Adipocyte (in vitro differentiated cells): Measurements from ENCODE around the gene BAD.
"Not testable (repeated sequence)": the region's sequence is repeated elsewhere in the genome, so short reads cannot be mapped to it uniquely, and the experiment has no call there.

Experiments used
- DNase-seq: peaks from one replicate; pipeline ENCODE4 v3.0.0-alpha.2; 2015; ENCODE audit warnings: low read depth
- H3K27me3 ChIP-seq: replicated peaks from 2 replicates; pipeline ENCODE4 v1.7.0; 2013; ENCODE audit warnings: mild to moderate bottlenecking, low read length, moderate library complexity; ENCODE audit not compliant: control insufficient read depth, insufficient read depth
- H3K36me3 ChIP-seq: 2 replicates; pipeline ENCODE4 v1.7.0; 2013; ENCODE audit warnings: low read length, mild to moderate bottlenecking, moderate library complexity; ENCODE audit not compliant: control insufficient read depth, insufficient read depth, severe bottlenecking
- H3K4me1 ChIP-seq: 2 replicates; pipeline ENCODE4 v1.7.0; 2013; ENCODE audit warnings: mild to moderate bottlenecking, low read length, moderate library complexity; ENCODE audit not compliant: control insufficient read depth, insufficient read depth
- H3K4me3 ChIP-seq: 2 replicates; pipeline ENCODE4 v1.7.0; 2013; ENCODE audit warnings: mild to moderate bottlenecking, low read length, moderate library complexity
- H3K9ac ChIP-seq: 2 replicates; pipeline ENCODE4 v1.7.0; 2013; ENCODE audit warnings: mild to moderate bottlenecking, low read length, moderate library complexity
- H3K9me3 ChIP-seq: 2 replicates; pipeline ENCODE4 v1.7.0; 2013; ENCODE audit warnings: mild to moderate bottlenecking, low read length, moderate library complexity; ENCODE audit not compliant: control insufficient read depth

BAD gene

GRCh38 chr11:64249563-64250414 is 34.7 kb downstream of the BAD start:
- Histone ChIP-seq H3K36me3 (no peaks in the 10 kb centered on the region), H3K9me3 (no peaks in the 10 kb centered on the region), H3K4me3 (no peak overlapping the region), H3K27me3 (no peaks in the 10 kb centered on the region), H3K9ac (no peak overlapping the region), H3K4me1 (peaks cover 31% of the 10 kb centered on the region)
- no peak for DNase-seq

GRCh38 chr11:64249038-64249437 is 35.4 kb downstream of the BAD start:
- Histone ChIP-seq H3K9ac (no peak overlapping the region), H3K4me1 (peaks cover 34% of the 10 kb centered on the region), H3K9me3 (no peaks in the 10 kb centered on the region), H3K27me3 (no peaks in the 10 kb centered on the region), H3K4me3 (no peak overlapping the region), H3K36me3 (peaks cover 3% of the 10 kb centered on the region)
- no peak for DNase-seq

- Histone ChIP-seq H3K4me3 (no peak overlapping the region), H3K36me3 (peaks cover 8% of the 10 kb centered on the region), H3K9me3 (no peaks in the 10 kb centered on the region), H3K9ac (peak overlapping the region; percentile 93), H3K4me1 (peaks cover 38% of the 10 kb centered on the region), H3K27me3 (no peaks in the 10 kb centered on the region)
- DNase-seq = no peak
Observed at GRCh38 chr11:64248578-64248977, 35.9 kb downstream of the BAD start.

- Histone ChIP-seq H3K36me3 (peaks cover 14% of the 10 kb centered on the region), H3K4me3 (peak overlapping the region; percentile 90), H3K27me3 (no peaks in the 10 kb centered on the region), H3K9ac (peak overlapping the region; percentile 93), H3K9me3 (no peaks in the 10 kb centered on the region), H3K4me1 (peaks cover 37% of the 10 kb centered on the region)
- no peak for DNase-seq
Observed at GRCh38 chr11:64247729-64248531, 36.5 kb downstream of the BAD start.

DNA sequence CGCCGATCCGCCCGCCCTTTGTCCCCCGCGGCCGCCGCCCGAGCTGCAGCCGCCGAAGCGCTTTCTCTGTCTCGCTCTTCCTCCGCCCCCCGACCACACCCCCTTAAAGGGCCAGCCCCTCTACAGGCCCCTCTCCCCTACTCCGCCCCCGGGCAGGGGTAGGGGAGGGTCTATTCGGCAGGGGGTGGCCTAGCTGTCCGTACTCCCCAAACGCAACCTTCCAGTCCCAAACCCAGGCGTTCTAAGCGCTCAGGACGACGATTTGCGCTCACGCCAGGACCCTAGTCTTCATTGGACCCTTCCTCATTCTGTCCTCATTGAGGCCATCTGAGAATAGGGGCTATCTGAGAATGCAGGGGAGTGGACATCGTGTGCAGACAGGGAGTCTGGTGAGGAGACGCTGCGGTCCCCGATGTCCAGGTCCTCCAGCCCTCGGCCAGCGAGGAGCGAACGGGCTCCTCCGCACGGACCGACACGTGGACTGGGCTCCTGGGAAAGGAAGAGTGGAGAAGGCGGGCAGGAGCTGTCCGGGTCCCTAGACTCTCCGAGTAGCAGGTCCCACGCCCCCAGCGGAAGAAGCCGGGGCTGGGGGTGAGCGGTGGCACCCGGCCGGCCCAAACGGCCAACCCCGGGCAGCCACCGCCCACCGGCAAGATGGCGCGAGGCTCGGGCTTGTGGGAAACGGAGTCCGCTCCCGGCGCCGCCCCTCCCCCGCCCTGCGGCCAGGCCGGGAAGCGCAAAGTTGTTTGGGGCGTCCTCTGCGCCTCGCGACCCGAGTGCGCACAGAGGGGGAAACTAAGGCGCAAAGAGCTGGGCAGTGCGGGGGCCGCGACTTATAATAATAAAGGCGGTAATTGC is 37.4 kb downstream of the BAD start, which contains the start of gene PPP1R14B:
Gene PPP1R14B, minus strand, starts transcription at position 73 of the 858 bp plus-strand sequence. CDS start 270 bp downstream, outside the sequence.
- Histone ChIP-seq H3K36me3 (peaks cover 14% of the 10 kb centered on the region), H3K27me3 (no peaks in the 10 kb centered on the region), H3K9me3 (no peaks in the 10 kb centered on the region), H3K4me3 (peak within 1 kb of the TSS; percentile 94), H3K9ac (peak within 1 kb of the TSS; percentile 98), H3K4me1 (peaks cover 40% of the 10 kb centered on the region)
- DNase-seq = peak; percentile 94

DNA sequence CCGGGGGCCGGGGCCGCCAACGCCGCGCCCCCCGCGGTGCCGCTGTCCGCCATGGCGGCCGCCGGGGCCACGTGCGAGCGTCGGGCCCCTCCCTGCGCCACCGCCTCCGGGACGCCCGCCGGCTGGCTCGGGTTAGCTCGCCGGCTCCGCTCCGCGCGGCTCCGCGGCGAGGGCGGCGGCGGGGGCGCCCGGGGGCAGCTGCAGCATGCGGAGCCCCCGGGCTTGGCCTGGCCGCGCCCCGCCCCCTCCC is 37.9 kb downstream of the BAD start:
- not testable (repeated sequence) for DNase-seq, H3K9me3 ChIP-seq, H3K27me3 ChIP-seq
- H3K36me3 ChIP-seq = peaks cover 14% of the 10 kb centered on the region
- H3K4me3 ChIP-seq = peak overlapping the region; percentile 94
- H3K9ac ChIP-seq = peak overlapping the region; percentile 98
- H3K4me1 ChIP-seq = peaks cover 38% of the 10 kb centered on the region

- peaks cover 38% of the 10 kb centered on the region for H3K4me1 ChIP-seq
- H3K9me3 ChIP-seq = no peaks in the 10 kb centered on the region
- H3K27me3 ChIP-seq = no peaks in the 10 kb centered on the region
- peak overlapping the region; percentile 98 for H3K9ac ChIP-seq
- DNase-seq = peak; percentile 91
- H3K4me3 ChIP-seq = peak overlapping the region; percentile 94
- H3K36me3 ChIP-seq = peaks cover 14% of the 10 kb centered on the region
Observed at GRCh38 chr11:64245797-64246620, 38.5 kb downstream of the BAD start.

DNA sequence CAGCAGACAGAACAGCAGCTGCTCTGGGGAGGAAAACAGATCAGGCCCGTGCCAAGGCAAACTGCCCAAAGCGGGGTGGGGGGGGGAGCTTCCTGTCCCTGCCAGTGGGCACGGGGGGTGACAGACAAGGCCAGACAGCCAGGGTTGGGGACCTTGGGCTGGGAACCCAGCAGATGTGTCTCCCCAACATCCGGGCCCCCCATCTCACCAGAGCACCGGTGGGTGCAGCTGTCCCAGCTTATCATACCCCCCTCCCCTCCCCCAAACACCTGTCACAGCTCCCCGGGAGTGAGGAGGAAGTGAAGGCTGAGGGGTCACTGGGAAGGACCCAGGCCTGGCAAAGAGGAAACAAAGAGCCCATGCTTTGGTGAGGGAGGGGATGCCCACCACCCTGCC is 39.1 kb downstream of the BAD start:
- H3K4me3 ChIP-seq = peak overlapping the region; percentile 94
- no peaks in the 10 kb centered on the region for H3K27me3 ChIP-seq
- H3K9me3 ChIP-seq = no peaks in the 10 kb centered on the region
- H3K4me1 ChIP-seq = peaks cover 38% of the 10 kb centered on the region
- peak overlapping the region; percentile 98 for H3K9ac ChIP-seq
- DNase-seq = no peak
- H3K36me3 ChIP-seq = peaks cover 14% of the 10 kb centered on the region

DNA sequence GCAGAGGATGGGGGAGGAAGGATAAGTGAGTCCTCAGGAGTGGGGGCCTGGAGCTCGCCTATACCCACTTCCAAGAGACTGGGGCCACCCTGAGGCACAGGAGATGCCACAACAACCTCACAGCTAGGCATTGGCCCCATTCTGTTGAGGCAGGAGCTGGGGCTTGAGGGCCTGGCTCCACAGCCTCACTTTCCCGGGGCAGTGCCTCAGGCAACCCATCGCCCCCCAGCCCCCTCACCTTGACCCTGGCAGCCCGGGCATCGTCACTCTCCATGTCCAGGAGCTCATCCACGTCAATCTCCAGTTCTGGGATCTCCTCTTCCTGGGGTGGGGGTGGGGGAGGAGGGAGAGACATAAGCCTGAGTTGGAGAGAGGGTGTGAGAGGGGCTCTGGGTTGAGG is 39.5 kb downstream of the BAD start:
- no peaks in the 10 kb centered on the region for H3K9me3 ChIP-seq
- no peak for DNase-seq
- peaks cover 42% of the 10 kb centered on the region for H3K4me1 ChIP-seq
- H3K27me3 ChIP-seq = no peaks in the 10 kb centered on the region
- peak overlapping the region; percentile 94 for H3K4me3 ChIP-seq
- peaks cover 14% of the 10 kb centered on the region for H3K36me3 ChIP-seq
- H3K9ac ChIP-seq = peak overlapping the region; percentile 98

- Histone ChIP-seq H3K4me3 (no peak overlapping the region), H3K9me3 (no peaks in the 10 kb centered on the region), H3K4me1 (peaks cover 43% of the 10 kb centered on the region), H3K9ac (peak overlapping the region; percentile 34), H3K36me3 (peaks cover 14% of the 10 kb centered on the region), H3K27me3 (no peaks in the 10 kb centered on the region)
- DNase-seq = no peak
Observed at GRCh38 chr11:64244107-64244506, 40.4 kb downstream of the BAD start.
